IMR-90 (cell line): Measurements from ENCODE around the gene TRIM21. TPM values are rescaled to one million over a fixed set of nuclear protein-coding genes. Genes with fewer than 3 reads are reported as not detected.

Experiments
- ATAC-seq: fragments of 200-7000 bp; cut with Tn5 transposase; 2 replicates; pipeline ENCODE4 v1.9.1; 2020; ENCODE audit warnings: low read depth, mild to moderate bottlenecking, moderate library complexity
- BruUV-seq: library from RNA; stranded (reverse); fragments of 400-500 nt; replicated peaks from 2 replicates; lab custom pipeline; 2021; lab: Mats Ljungman, UMichigan
- CTCF ChIA-PET: fragments of 300-600 bp; formaldehyde crosslinking; extraction: SDS; loops from one replicate; lab custom pipeline; 2021; ENCODE audit warnings: antibody characterized with exemption; lab: Yijun Ruan, JAX
- POLR2A ChIA-PET: fragments of 300-600 bp; sonication (Branson Sonifier 250); formaldehyde crosslinking; loops from one replicate; lab custom pipeline; 2022; ENCODE audit warnings: antibody characterized with exemption; ENCODE audit not compliant: unreplicated experiment; lab: Charles Lee
- DNase-seq: peaks from one replicate; pipeline ENCODE4 v3.0.0; 2013
- H2AFZ ChIP-seq: replicated peaks from 2 replicates; pipeline ENCODE3; 2013; ENCODE audit warnings: low read length, mild to moderate bottlenecking; ENCODE audit not compliant: poor library complexity
- H2AK5ac ChIP-seq: 2 replicates; pipeline ENCODE4 v1.6.1; 2013; ENCODE audit warnings: low read depth, low read length, inconsistent platforms
- H2AK9ac ChIP-seq: replicated peaks from 2 replicates; pipeline ENCODE3; 2013; ENCODE audit warnings: mild to moderate bottlenecking, low read depth, low read length, moderate library complexity; ENCODE audit not compliant: poor library complexity
- H2BK120ac ChIP-seq: 2 replicates; pipeline ENCODE4 v1.6.1; 2013; ENCODE audit warnings: low read depth, low read length, inconsistent platforms
- H2BK15ac ChIP-seq: 3 replicates; pipeline ENCODE4 v1.6.1; 2013; ENCODE audit warnings: low read depth, low read length, inconsistent platforms
- H2BK20ac ChIP-seq: 2 replicates; pipeline ENCODE4 v1.6.1; 2013; ENCODE audit warnings: low read depth, mild to moderate bottlenecking, inconsistent platforms, low read length, moderate library complexity
- H2BK5ac ChIP-seq: 2 replicates; pipeline ENCODE4 v1.6.1; 2013; ENCODE audit warnings: mild to moderate bottlenecking, low read depth, low read length, inconsistent platforms; ENCODE audit not compliant: poor library complexity, severe bottlenecking
- H3K14ac ChIP-seq: replicated peaks from 2 replicates; pipeline ENCODE4 v1.6.1; 2013; ENCODE audit warnings: low read depth, low read length, inconsistent platforms
- H3K18ac ChIP-seq: 2 replicates; pipeline ENCODE4 v1.6.1; 2013; ENCODE audit warnings: low read depth, low read length, control low read depth
- H3K23ac ChIP-seq: 2 replicates; pipeline ENCODE4 v1.6.1; 2013; ENCODE audit warnings: low read depth, low read length, inconsistent platforms
- H3K27ac ChIP-seq: 2 replicates; pipeline ENCODE4 v1.5.1; 2013; ENCODE audit warnings: mild to moderate bottlenecking, control low read depth, low read length; ENCODE audit not compliant: insufficient read depth
- H3K27me3 ChIP-seq: 2 replicates; pipeline ENCODE4 v1.6.1; 2013; ENCODE audit warnings: low read length; ENCODE audit not compliant: control insufficient read depth, insufficient read depth
- H3K36me3 ChIP-seq: 2 replicates; pipeline ENCODE4 v1.6.1; 2013; ENCODE audit warnings: low read length, mixed read lengths; ENCODE audit not compliant: control insufficient read depth, insufficient read depth
- H3K4ac ChIP-seq: 2 replicates; pipeline ENCODE4 v1.6.1; 2013; ENCODE audit warnings: low read depth, low read length, inconsistent platforms
- H3K4me1 ChIP-seq: 2 replicates; pipeline ENCODE4 v1.6.1; 2013; ENCODE audit warnings: low read length, mixed read lengths; ENCODE audit not compliant: control insufficient read depth, insufficient read depth
- H3K4me2 ChIP-seq: 2 replicates; pipeline ENCODE4 v1.6.1; 2013; ENCODE audit warnings: low read depth, mild to moderate bottlenecking, control low read depth, low read length, moderate library complexity
- H3K4me3 ChIP-seq: 2 replicates; pipeline ENCODE4 v1.5.1; 2013; ENCODE audit warnings: low read depth, mild to moderate bottlenecking, control low read depth, low read length, moderate library complexity; ENCODE audit not compliant: insufficient read depth
- H3K56ac ChIP-seq: 2 replicates; pipeline ENCODE4 v1.6.1; 2013; ENCODE audit warnings: low read length, inconsistent platforms; ENCODE audit not compliant: insufficient read depth; ENCODE audit errors: extremely low read depth
- H3K79me1 ChIP-seq, 2 experiments: 2 replicates each; pipeline ENCODE4 v1.6.1; 2013; ENCODE audit warnings: low read length in 2 of 2, inconsistent platforms in 1 of 2, low read depth in 1 of 2
- H3K9ac ChIP-seq: 2 replicates; pipeline ENCODE4 v1.6.1; 2013; ENCODE audit warnings: low read depth, low read length, control low read depth
- H3K9me1 ChIP-seq: 2 replicates; pipeline ENCODE4 v1.6.1; 2013; ENCODE audit warnings: low read length, inconsistent platforms; ENCODE audit not compliant: insufficient read depth
- H3K9me3 ChIP-seq: 2 replicates; pipeline ENCODE4 v1.6.1; 2013; ENCODE audit warnings: low read length; ENCODE audit not compliant: control insufficient read depth, insufficient read depth
- H4K20me1 ChIP-seq: 2 replicates; pipeline ENCODE4 v1.6.1; 2013; ENCODE audit warnings: low read length, inconsistent platforms; ENCODE audit not compliant: insufficient read depth
- H4K5ac ChIP-seq: 2 replicates; pipeline ENCODE4 v1.6.1; 2013; ENCODE audit warnings: mild to moderate bottlenecking, low read depth, low read length, control low read depth
- H4K8ac ChIP-seq, 2 experiments: 2 replicates each; pipeline ENCODE4 v1.6.1; 2013; ENCODE audit warnings: low read depth in 2 of 2, low read length in 2 of 2, control low read depth in 1 of 2, inconsistent platforms in 1 of 2
- H4K91ac ChIP-seq: 2 replicates; pipeline ENCODE4 v1.6.1; 2013; ENCODE audit warnings: low read depth, low read length, inconsistent platforms; ENCODE audit not compliant: insufficient read depth
- BHLHE40 ChIP-seq: fragments of 150-350 bp; IDR thresholded peaks from 2 replicates; pipeline ENCODE4 v1.6.1; 2016; ENCODE audit warnings: mild to moderate bottlenecking, low read depth, low read length
- CEBPB ChIP-seq: IDR thresholded peaks from 2 replicates; pipeline ENCODE4 v1.6.1; 2012; ENCODE audit warnings: low read depth, low read length, improper control_type of control experiment
- CHD1 ChIP-seq: IDR thresholded peaks from 2 replicates; pipeline ENCODE4 v1.6.1; 2012; ENCODE audit warnings: low read depth, low read length, improper control_type of control experiment
- FOS ChIP-seq: fragments of 150-350 bp; IDR thresholded peaks from 2 replicates; pipeline ENCODE4 v1.6.1; 2016; ENCODE audit warnings: low read depth, low read length
- MAFK ChIP-seq: IDR thresholded peaks from 2 replicates; pipeline ENCODE4 v1.6.1; 2012; ENCODE audit warnings: low read depth, low read length, improper control_type of control experiment
- MAZ ChIP-seq: IDR thresholded peaks from 2 replicates; pipeline ENCODE4 v1.6.1; 2012; ENCODE audit warnings: low read depth, mild to moderate bottlenecking, low read length, improper control_type of control experiment, moderate library complexity, borderline replicate concordance
- MXI1 ChIP-seq: IDR thresholded peaks from 2 replicates; pipeline ENCODE4 v1.6.1; 2012; ENCODE audit warnings: low read depth, mild to moderate bottlenecking, low read length, moderate library complexity, borderline replicate concordance
- NFE2L2 ChIP-seq: fragments of 150-350 bp; IDR thresholded peaks from 2 replicates; pipeline ENCODE4 v1.6.1; 2016; ENCODE audit warnings: low read depth, mild to moderate bottlenecking, low read length
- POLR2A ChIP-seq: IDR thresholded peaks from 2 replicates; pipeline ENCODE4 v1.6.1; 2012; ENCODE audit warnings: mild to moderate bottlenecking, low read depth, low read length
- RAD21 ChIP-seq: IDR thresholded peaks from 2 replicates; pipeline ENCODE4 v1.6.1; 2012; ENCODE audit warnings: low read length, improper control_type of control experiment
- RCOR1 ChIP-seq: IDR thresholded peaks from 2 replicates; pipeline ENCODE4 v1.6.1; 2012; ENCODE audit warnings: mild to moderate bottlenecking, low read length, improper control_type of control experiment; ENCODE audit not compliant: insufficient replicate concordance
- RFX5 ChIP-seq: IDR thresholded peaks from 2 replicates; pipeline ENCODE4 v1.8.0; 2012; ENCODE audit warnings: low read depth, mild to moderate bottlenecking, low read length, moderate library complexity
- SMC3 ChIP-seq: fragments of 150-350 bp; IDR thresholded peaks from 2 replicates; pipeline ENCODE4 v1.6.1; 2016; ENCODE audit warnings: low read depth, mild to moderate bottlenecking, antibody characterized with exemption, low read length, moderate library complexity
- WGBS, 2 experiments: methylation state at CpG; one replicate each; pipeline versions ENCODE4 v1.1.5 to v1.1.7; 2013; ENCODE audit warnings: missing lambda C conversion rate in 2 of 2; ENCODE audit not compliant: insufficient read length in 1 of 2; ENCODE audit errors: extremely low coverage in 2 of 2; 5-methylcytosine and 5-hydroxymethylcytosine counted together
- dilution Hi-C: fragments of 300-500 bp; cut with HindIII; formaldehyde crosslinking; loops from one replicate; pipeline ENCODE4 v1.14.3; 2018; ENCODE audit warnings: low sequenced_read_pairs; ENCODE audit not compliant: unreplicated experiment
- in situ Hi-C: fragments of 300-500 bp; cut with MboI; formaldehyde crosslinking; loops from 3 replicates; pipeline ENCODE4 v1.14.3; 2019; ENCODE audit warnings: low sequenced_read_pairs, inconsistent platforms, mixed read lengths
- intact Hi-C: fragments of 100-400 bp; cut with micrococcal nuclease; formaldehyde crosslinking; loops from 2 replicates; pipeline ENCODE4 v1.10.0; 2022
- polyA plus RNA-seq, 3 experiments: library from polyadenylated mRNA; depleted of rRNA; stranded (reverse); fragments of >200 nt; gene quantifications; 2 replicates each; pipeline ENCODE4 v1.2.3, GENCODE V29; 2012; ENCODE audit warnings: low replicate concordance in 1 of 3
- total RNA-seq: library from RNA; depleted of rRNA; stranded (reverse); fragments of >200 nt; gene quantifications from 2 replicates; pipeline ENCODE4 v1.2.3, GENCODE V29; 2012
- TF ChIP-seq, protein P1 (sequence below): conservative IDR thresholded peaks from 2 replicates; pipeline ENCODE4 v1.5.1; 2012; ENCODE audit warnings: mild to moderate bottlenecking, low read depth, low read length, improper control_type of control experiment
- TF ChIP-seq, protein P2 (sequence below): fragments of 150-350 bp; IDR thresholded peaks from 2 replicates; pipeline ENCODE4 v1.6.1; 2016; ENCODE audit warnings: low read depth, mild to moderate bottlenecking, low read length, moderate library complexity, borderline replicate concordance
- TF ChIP-seq, protein P3 (sequence below): fragments of 150-350 bp; IDR thresholded peaks from 2 replicates; pipeline ENCODE4 v1.6.1; 2017; ENCODE audit warnings: mild to moderate bottlenecking, antibody characterized with exemption, low read length, low read depth

TRIM21 gene
- total and polyA plus RNA-seq, 2 of the 4 experiments (the other 2 are of a cell fraction), result 13.9 to 19.2 TPM

DNA sequence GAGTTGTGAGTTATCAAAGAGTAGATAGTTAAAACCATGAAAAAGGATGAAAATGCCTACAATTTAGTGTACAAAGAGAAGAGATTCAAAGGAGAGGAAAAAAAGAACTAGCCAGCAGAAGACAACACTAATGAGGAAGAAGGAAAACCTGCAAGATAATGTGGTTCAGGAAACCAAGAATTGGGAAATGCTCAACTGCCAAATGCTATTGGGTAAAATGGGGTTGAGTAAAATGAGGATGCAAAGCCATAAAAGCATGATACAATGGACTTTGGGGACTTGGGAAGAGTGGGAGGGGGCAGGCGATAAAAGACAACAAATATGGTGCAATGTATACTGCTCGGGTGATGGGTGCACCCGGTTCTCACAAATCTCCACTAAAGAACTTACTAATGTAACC, 48.0 kb upstream of the TRIM21 start:
- no peaks in the 10 kb centered on the region for H3K27me3 ChIP-seq
- POLR2A ChIA-PET, result no interaction called here
- H4K5ac ChIP-seq, result no peak overlapping the region
- dilution Hi-C loops (no loop called here), intact Hi-C loops (no loop called here), in situ Hi-C loops (no loop called here)
- no peak overlapping the region for H3K56ac ChIP-seq
- no peaks in the 10 kb centered on the region for H3K79me1 ChIP-seq
- no peaks in the 10 kb centered on the region for H3K9me3 ChIP-seq
- H2AFZ ChIP-seq, result no peak overlapping the region
- H3K9me1 ChIP-seq, result no peaks in the 10 kb centered on the region
- H3K36me3 ChIP-seq, result no peaks in the 10 kb centered on the region
- H2AK5ac ChIP-seq, result no peak overlapping the region
- H3K27ac ChIP-seq, result no peak overlapping the region
- H2BK120ac ChIP-seq, result no peak overlapping the region
- no TSS peak for BruUV-seq
- H2BK15ac ChIP-seq, result no peak overlapping the region
- no peak overlapping the region for H2BK5ac ChIP-seq
- WGBS, 2 experiments, result no CpG with 5 or more reads among the region's 3 CpGs
- ATAC-seq, result no peak
- H2AK9ac ChIP-seq, result no peak overlapping the region
- no peak for DNase-seq
- H3K23ac ChIP-seq, result no peak overlapping the region
- no peak overlapping the region for H2BK20ac ChIP-seq
- no peak overlapping the region for H3K4me2 ChIP-seq
- H4K91ac ChIP-seq, result no peak overlapping the region
- H3K4me3 ChIP-seq, result no peak overlapping the region
- no peak overlapping the region for H3K4ac ChIP-seq
- H3K4me1 ChIP-seq, result no peaks in the 10 kb centered on the region
- no peak overlapping the region for H3K9ac ChIP-seq
- H4K8ac ChIP-seq, result no peak overlapping the region
- H3K14ac ChIP-seq, result no peak overlapping the region
- H4K20me1 ChIP-seq, result no peaks in the 10 kb centered on the region
- CTCF ChIA-PET, result no interaction called here
- TF ChIP-seq CHD1 (no peak), RCOR1 (no peak), RFX5 (no peak), MXI1 (no peak), SMC3 (no peak), MAFK (no peak), NFE2L2 (no peak), FOS (no peak), RAD21 (no peak), CEBPB (no peak), POLR2A (no peak), BHLHE40 (no peak), MAZ (no peak)
- TF ChIP-seq, protein P1, sequence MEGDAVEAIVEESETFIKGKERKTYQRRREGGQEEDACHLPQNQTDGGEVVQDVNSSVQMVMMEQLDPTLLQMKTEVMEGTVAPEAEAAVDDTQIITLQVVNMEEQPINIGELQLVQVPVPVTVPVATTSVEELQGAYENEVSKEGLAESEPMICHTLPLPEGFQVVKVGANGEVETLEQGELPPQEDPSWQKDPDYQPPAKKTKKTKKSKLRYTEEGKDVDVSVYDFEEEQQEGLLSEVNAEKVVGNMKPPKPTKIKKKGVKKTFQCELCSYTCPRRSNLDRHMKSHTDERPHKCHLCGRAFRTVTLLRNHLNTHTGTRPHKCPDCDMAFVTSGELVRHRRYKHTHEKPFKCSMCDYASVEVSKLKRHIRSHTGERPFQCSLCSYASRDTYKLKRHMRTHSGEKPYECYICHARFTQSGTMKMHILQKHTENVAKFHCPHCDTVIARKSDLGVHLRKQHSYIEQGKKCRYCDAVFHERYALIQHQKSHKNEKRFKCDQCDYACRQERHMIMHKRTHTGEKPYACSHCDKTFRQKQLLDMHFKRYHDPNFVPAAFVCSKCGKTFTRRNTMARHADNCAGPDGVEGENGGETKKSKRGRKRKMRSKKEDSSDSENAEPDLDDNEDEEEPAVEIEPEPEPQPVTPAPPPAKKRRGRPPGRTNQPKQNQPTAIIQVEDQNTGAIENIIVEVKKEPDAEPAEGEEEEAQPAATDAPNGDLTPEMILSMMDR, result no peak
- TF ChIP-seq, protein P2, sequence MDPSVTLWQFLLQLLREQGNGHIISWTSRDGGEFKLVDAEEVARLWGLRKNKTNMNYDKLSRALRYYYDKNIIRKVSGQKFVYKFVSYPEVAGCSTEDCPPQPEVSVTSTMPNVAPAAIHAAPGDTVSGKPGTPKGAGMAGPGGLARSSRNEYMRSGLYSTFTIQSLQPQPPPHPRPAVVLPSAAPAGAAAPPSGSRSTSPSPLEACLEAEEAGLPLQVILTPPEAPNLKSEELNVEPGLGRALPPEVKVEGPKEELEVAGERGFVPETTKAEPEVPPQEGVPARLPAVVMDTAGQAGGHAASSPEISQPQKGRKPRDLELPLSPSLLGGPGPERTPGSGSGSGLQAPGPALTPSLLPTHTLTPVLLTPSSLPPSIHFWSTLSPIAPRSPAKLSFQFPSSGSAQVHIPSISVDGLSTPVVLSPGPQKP, result no peak
- TF ChIP-seq, protein P3, sequence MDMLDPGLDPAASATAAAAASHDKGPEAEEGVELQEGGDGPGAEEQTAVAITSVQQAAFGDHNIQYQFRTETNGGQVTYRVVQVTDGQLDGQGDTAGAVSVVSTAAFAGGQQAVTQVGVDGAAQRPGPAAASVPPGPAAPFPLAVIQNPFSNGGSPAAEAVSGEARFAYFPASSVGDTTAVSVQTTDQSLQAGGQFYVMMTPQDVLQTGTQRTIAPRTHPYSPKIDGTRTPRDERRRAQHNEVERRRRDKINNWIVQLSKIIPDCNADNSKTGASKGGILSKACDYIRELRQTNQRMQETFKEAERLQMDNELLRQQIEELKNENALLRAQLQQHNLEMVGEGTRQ, result no peak
- no peak overlapping the region for H3K18ac ChIP-seq
